B cell (primary cell): Measurements from ENCODE around the gene HDLBP. TPM values are rescaled to one million over a fixed set of nuclear protein-coding genes. Genes with fewer than 3 reads are reported as not detected.

Source experiments
- ATAC-seq: fragments of 200-7000 bp; cut with Tn5 transposase; one replicate; pipeline ENCODE4 v1.10.0; 2021; ENCODE audit warnings: low read depth, mild to moderate bottlenecking, moderate number of reproducible peaks, moderate library complexity
- CTCF ChIA-PET: fragments of 350-600 bp; sonication (Branson Sonifier 250); formaldehyde crosslinking; loops from one replicate; lab custom pipeline; 2021; ENCODE audit warnings: antibody characterized with exemption, inconsistent platforms; lab: Charles Lee
- POLR2A ChIA-PET: fragments of 350-600 bp; sonication (Branson Sonifier 250); formaldehyde crosslinking; loops from one replicate; lab custom pipeline; 2021; ENCODE audit warnings: antibody characterized with exemption; lab: Charles Lee
- DNase-seq: peaks from one replicate; pipeline ENCODE4 v3.0.0; 2013
- H2AFZ ChIP-seq: 2 replicates; pipeline ENCODE4 v1.6.1; 2012; ENCODE audit warnings: mild to moderate bottlenecking, low read depth, low read length; ENCODE audit not compliant: insufficient read depth, poor library complexity, severe bottlenecking
- H3K27ac ChIP-seq, 2 donors: 1 replicate in 1 of 2; 2 replicates in 1 of 2; pipeline ENCODE4 v1.5.1; 2012 to 2013; ENCODE audit warnings: low read length in 2 of 2, mild to moderate bottlenecking in 2 of 2, moderate library complexity in 1 of 2
- H3K27me3 ChIP-seq, 4 experiments: fragments of 200-600 bp in 1 of 4; sonication (generic) in 1 of 4; replicated peaks in 1 of 4; 1 replicate in 2 of 4; 2 replicates in 2 of 4; pipeline versions ENCODE4 v1.6.1 to v1.7.0; 2013 to 2016; ENCODE audit warnings: low read length in 3 of 4, mild to moderate bottlenecking in 2 of 4, mixed read lengths in 1 of 4, moderate library complexity in 1 of 4; ENCODE audit not compliant: insufficient read depth in 4 of 4, control insufficient read depth in 3 of 4; ENCODE audit errors: control extremely low read depth in 1 of 4
- H3K36me3 ChIP-seq, 2 experiments: replicated peaks in 1 of 2; 1 replicate in 1 of 2; 2 replicates in 1 of 2; pipeline versions ENCODE4 v1.6.1 to v1.7.1; 2013; ENCODE audit warnings: low read length in 1 of 2; ENCODE audit not compliant: insufficient read depth in 2 of 2, control insufficient read depth in 1 of 2; ENCODE audit errors: control extremely low read depth in 1 of 2, extremely low read depth in 1 of 2
- H3K4me1 ChIP-seq, 2 donors: fragments of 200-600 bp in 1 of 2; sonication (generic) in 1 of 2; 1 replicate in 1 of 2; 2 replicates in 1 of 2; pipeline versions ENCODE4 v1.5.1 to v1.6.1; 2013 to 2017; ENCODE audit warnings: low read length in 2 of 2; ENCODE audit not compliant: control insufficient read depth in 2 of 2, insufficient read depth in 2 of 2
- H3K4me2 ChIP-seq: replicated peaks from 2 replicates; pipeline ENCODE3; 2012; ENCODE audit warnings: mild to moderate bottlenecking, low read depth, low read length; ENCODE audit not compliant: poor library complexity, severe bottlenecking
- H3K4me3 ChIP-seq, 5 experiments: fragments of 200-600 bp in 1 of 5; sonication (generic) in 1 of 5; 1 replicate in 3 of 5; 2 replicates in 2 of 5; pipeline versions ENCODE4 v1.5.1 to v1.7.0; 2011 to 2016; ENCODE audit warnings: low read length in 4 of 5, mild to moderate bottlenecking in 4 of 5, low read depth in 2 of 5, control low read depth in 1 of 5, moderate library complexity in 1 of 5; ENCODE audit not compliant: insufficient read depth in 1 of 5; ENCODE audit errors: control extremely low read depth in 1 of 5, extremely low read depth in 1 of 5
- H3K79me2 ChIP-seq: fragments of 200-600 bp; sonication (generic); one replicate; pipeline ENCODE4 v1.6.0; 2016; ENCODE audit warnings: low read length; ENCODE audit not compliant: control insufficient read depth, insufficient read depth
- H3K9ac ChIP-seq: fragments of 200-600 bp; sonication (generic); 2 replicates; pipeline ENCODE4 v1.6.1; 2017; ENCODE audit warnings: mild to moderate bottlenecking, low read length, moderate library complexity
- H3K9me3 ChIP-seq, 3 donors: one replicate each; pipeline versions ENCODE4 v1.6.1 to v1.7.1; 2013; ENCODE audit warnings: low read length in 2 of 3; ENCODE audit not compliant: control insufficient read depth in 2 of 3, insufficient read depth in 1 of 3; ENCODE audit errors: control extremely low read depth in 1 of 3
- H4K20me1 ChIP-seq: 2 replicates; pipeline ENCODE4 v1.6.0; 2012; ENCODE audit warnings: mild to moderate bottlenecking, low read length; ENCODE audit not compliant: insufficient read depth, control insufficient read depth, poor library complexity, severe bottlenecking
- H3K27ac Mint-ChIP-seq: one replicate; pipeline ENCODE4 v1.8.0; 2021; ENCODE audit warnings: mixed read lengths
- H3K27me3 Mint-ChIP-seq: one replicate; pipeline ENCODE4 v1.8.0; 2021; ENCODE audit warnings: mixed read lengths
- H3K4me1 Mint-ChIP-seq: one replicate; pipeline ENCODE4 v1.8.0; 2021; ENCODE audit warnings: mixed read lengths
- H3K4me3 Mint-ChIP-seq: one replicate; pipeline ENCODE4 v1.8.0; 2021; ENCODE audit warnings: mixed read lengths
- H3K9me3 Mint-ChIP-seq: one replicate; pipeline ENCODE4 v1.8.0; 2022; ENCODE audit warnings: mixed read lengths; ENCODE audit not compliant: insufficient read depth
- EZH2 ChIP-seq: IDR thresholded peaks from 2 replicates; pipeline ENCODE4 v1.6.1; 2012; ENCODE audit warnings: borderline replicate concordance, low read depth, mild to moderate bottlenecking, moderate library complexity, low read length; ENCODE audit not compliant: insufficient read depth, poor library complexity, severe bottlenecking
- WGBS: methylation state at CpG from one replicate; pipeline ENCODE4 v1.1.5; 2013; ENCODE audit warnings: missing lambda C conversion rate; ENCODE audit not compliant: insufficient coverage; 5-methylcytosine and 5-hydroxymethylcytosine counted together
- intact Hi-C: fragments of 100-400 bp; cut with micrococcal nuclease; formaldehyde crosslinking; loops from one replicate; pipeline ENCODE4 v1.10.0; 2022
- polyA plus RNA-seq: library from polyadenylated mRNA; depleted of rRNA; stranded (reverse); fragments of >200 nt; gene quantifications from 2 replicates; pipeline ENCODE4 v1.2.3, GENCODE V29; 2012
- total RNA-seq, 2 donors: library from RNA; stranded (reverse); fragments of 120-200 nt in 1 of 2; gene quantifications; 1 replicate in 1 of 2; 2 replicates in 1 of 2; pipeline versions ENCODE4 v1.2.3 to v1.2.4, GENCODE V29; 2013 to 2022
- TF ChIP-seq, protein P1 (sequence below): fragments of 200-600 bp; IDR thresholded peaks from one replicate; pipeline ENCODE4 v1.8.0; 2022; ENCODE audit warnings: antibody characterized with exemption, mild to moderate bottlenecking

HDLBP gene
- total and polyA plus RNA-seq, 2 donors (not counting 1 experiment from before 2014, with no cell fraction given): 55.1 to 127 TPM

DNA sequence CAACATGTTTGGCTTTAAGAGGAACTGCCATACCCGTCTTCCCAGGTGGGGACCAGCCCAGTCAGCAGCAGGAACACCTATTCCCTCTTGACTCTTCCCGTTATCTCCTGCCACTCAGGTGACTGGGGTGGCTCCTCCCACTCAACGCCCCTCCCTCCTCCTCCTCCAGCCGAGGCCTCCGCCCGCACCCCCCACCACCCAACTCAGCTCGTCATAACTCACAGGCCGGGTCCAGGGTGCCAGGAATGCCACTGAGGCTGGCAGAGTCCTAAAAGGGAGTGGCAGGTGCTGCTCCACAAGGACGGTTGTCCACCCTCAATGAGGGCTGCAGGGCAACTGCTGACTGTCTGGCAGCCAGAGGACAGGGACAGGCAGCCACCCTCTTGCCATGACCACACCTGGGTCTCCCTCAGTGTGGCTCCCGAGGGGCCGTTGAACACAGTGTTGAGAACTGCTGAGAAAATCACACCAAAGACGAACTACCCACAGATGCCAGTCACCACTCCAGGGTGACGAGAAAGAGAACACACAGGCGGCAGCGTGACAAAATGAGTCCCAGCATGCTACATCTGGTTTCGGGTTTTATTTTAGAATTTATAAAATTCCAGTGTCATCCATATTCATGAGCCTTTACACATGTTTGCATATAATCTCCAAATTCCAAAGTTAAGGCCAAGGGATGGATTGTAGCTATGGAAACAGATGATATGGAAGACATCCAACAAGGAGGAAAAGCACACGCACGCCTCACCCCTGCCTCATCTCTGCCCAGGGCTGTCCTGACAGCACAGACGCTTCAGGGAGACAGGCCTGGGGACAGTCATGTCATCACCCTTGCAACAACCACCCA lies 88.5 kb downstream of the HDLBP start:
- Histone ChIP-seq H4K20me1 (no peaks in the 10 kb centered on the region), H3K4me2 (no peak overlapping the region), H3K27ac (no peak overlapping the region), H3K4me1 (no peaks in the 10 kb centered on the region), H3K79me2 (no peaks in the 10 kb centered on the region), H3K4me3 (no peak overlapping the region), H2AFZ (no peak overlapping the region), H3K36me3 (peaks cover 2 to 34% of the 10 kb centered on the region in 2 experiments), H3K27me3 (no peaks in the 10 kb centered on the region), H3K9me3 (no peaks in the 10 kb centered on the region), H3K9ac (no peak overlapping the region)
- Mint-ChIP-seq H3K4me1 (no peaks in the 10 kb centered on the region), H3K27ac (no peak overlapping the region), H3K4me3 (no peak overlapping the region), H3K27me3 (no peaks in the 10 kb centered on the region), H3K9me3 (no peaks in the 10 kb centered on the region)
- intact Hi-C loops: no loop called here
- WGBS: 96% methylated on average over 11 of the region's 19 CpGs
- DNase-seq (no peak), ATAC-seq (no peak)
- no peak for TF ChIP-seq EZH2
- TF ChIP-seq, protein P1, sequence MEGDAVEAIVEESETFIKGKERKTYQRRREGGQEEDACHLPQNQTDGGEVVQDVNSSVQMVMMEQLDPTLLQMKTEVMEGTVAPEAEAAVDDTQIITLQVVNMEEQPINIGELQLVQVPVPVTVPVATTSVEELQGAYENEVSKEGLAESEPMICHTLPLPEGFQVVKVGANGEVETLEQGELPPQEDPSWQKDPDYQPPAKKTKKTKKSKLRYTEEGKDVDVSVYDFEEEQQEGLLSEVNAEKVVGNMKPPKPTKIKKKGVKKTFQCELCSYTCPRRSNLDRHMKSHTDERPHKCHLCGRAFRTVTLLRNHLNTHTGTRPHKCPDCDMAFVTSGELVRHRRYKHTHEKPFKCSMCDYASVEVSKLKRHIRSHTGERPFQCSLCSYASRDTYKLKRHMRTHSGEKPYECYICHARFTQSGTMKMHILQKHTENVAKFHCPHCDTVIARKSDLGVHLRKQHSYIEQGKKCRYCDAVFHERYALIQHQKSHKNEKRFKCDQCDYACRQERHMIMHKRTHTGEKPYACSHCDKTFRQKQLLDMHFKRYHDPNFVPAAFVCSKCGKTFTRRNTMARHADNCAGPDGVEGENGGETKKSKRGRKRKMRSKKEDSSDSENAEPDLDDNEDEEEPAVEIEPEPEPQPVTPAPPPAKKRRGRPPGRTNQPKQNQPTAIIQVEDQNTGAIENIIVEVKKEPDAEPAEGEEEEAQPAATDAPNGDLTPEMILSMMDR: no peak
- ChIA-PET CTCF (interaction anchor here (1.3 kb wide), 1 partner anchor 149 kb away, joined by 6 read pairs; no protein-coding TSS in a partner anchor), POLR2A (no interaction called here)

DNA sequence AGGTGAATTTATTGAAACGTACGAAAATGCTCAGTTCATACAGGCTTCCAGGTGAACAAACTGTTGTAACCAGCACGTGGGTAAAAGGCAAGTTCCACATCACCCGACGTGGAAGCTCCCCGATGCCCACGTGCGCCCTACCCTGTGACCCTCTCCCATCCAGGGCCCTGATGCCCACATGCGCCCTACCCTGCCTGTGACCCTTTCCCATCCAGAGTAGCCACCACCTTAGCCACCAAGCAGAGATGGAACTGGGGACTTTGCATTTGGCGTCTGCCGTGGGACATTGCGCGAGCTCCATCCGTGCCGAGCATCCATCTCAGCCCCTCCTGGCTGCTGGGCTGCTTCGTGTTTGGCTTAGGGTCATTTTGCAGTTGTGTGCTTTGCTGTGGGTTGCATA lies 89.5 kb downstream of the HDLBP start:
- no peak overlapping the region for H3K4me3 ChIP-seq
- Mint-ChIP-seq H3K4me3 (no peak overlapping the region), H3K27me3 (no peaks in the 10 kb centered on the region), H3K9me3 (no peaks in the 10 kb centered on the region), H3K27ac (no peak overlapping the region), H3K4me1 (no peaks in the 10 kb centered on the region)
- intact Hi-C loops: no loop called here
- WGBS: 94% methylated on average over 16 of the region's 16 CpGs
- H3K4me2 ChIP-seq: no peak overlapping the region
- ATAC-seq: no peak
- no peak overlapping the region for H2AFZ ChIP-seq
- ChIA-PET CTCF (no interaction called here), POLR2A (no interaction called here)
- no peak for DNase-seq
- no peaks in the 10 kb centered on the region for H4K20me1 ChIP-seq
- TF ChIP-seq EZH2: no peak
- TF ChIP-seq, protein P1: no peak
- H3K9ac ChIP-seq: no peak overlapping the region
- no peaks in the 10 kb centered on the region for H3K4me1 ChIP-seq
- H3K27ac ChIP-seq: no peak overlapping the region
- peaks cover 0 to 2% (median 0%) of the 10 kb centered on the region in 4 experiments for H3K27me3 ChIP-seq
- H3K36me3 ChIP-seq: peaks cover 2 to 27% of the 10 kb centered on the region in 2 experiments
- no peaks in the 10 kb centered on the region for H3K79me2 ChIP-seq
- no peaks in the 10 kb centered on the region for H3K9me3 ChIP-seq
